Endothelial cell of hepatic sinusoid (primary cell): ENCODE results near the gene CTCF.

Source experiments
- in situ Hi-C: cut with HindIII; loops from 2 replicates; pipeline ENCODE4 v1.10.0; 2017; ENCODE audit warnings: low sequenced_read_pairs

The CTCF gene

GRCh38 chr16:67548265-67549126 lies 13.8 kb upstream of the CTCF start:
- in situ Hi-C loops, result no loop called here

- in situ Hi-C loops, result no loop called here
Observed at GRCh38 chr16:67549240-67549639, 13.1 kb upstream of the CTCF start.

GRCh38 chr16:67549936-67550335 lies 12.4 kb upstream of the CTCF start:
- in situ Hi-C loops, result no loop called here

DNA sequence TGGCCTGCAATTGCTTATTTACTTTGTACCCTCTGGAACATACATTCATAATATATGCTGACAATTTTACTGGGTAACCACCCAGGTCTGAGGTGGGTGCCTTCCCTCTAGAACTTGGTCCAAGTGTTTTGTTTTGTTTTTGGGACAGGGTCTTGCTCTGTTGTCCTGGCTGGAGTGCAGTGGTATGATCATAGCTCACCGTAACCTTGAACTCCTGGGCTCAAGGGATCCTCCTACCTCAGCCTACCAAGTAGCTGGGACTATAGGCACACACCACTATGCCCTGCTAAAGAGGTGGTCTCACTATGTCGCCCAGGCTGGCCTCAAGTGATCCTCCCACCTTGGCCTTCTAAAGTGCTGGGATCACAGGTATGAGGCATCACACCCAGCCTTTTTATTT lies 11.2 kb upstream of the CTCF start:
- in situ Hi-C loops, result no loop called here

- in situ Hi-C loops, result no loop called here
Observed at GRCh38 chr16:67551972-67552371, 10.4 kb upstream of the CTCF start.

GRCh38 chr16:67552476-67552875 lies 9.8 kb upstream of the CTCF start:
- in situ Hi-C loops, result no loop called here

DNA sequence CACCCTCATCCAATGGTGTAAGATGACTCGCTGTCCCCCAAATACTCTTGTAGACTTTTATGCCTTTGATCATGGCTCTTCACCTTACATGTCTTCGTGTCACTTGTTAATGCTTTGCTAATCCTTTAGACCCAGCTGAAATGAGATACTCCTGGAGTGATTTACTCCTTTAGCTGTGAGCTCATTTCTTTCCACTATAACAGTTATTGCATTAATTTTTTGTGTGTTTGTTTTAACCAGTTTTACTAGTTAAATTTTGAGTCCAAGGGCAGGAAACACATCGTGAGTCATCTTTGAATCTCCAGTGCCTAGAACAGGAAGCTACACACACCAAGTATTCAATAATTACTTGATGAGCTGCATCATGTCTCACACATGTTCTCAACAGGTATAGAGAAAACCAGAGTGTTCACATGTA lies 6.5 kb upstream of the CTCF start:
- in situ Hi-C loops, result no loop called here

DNA sequence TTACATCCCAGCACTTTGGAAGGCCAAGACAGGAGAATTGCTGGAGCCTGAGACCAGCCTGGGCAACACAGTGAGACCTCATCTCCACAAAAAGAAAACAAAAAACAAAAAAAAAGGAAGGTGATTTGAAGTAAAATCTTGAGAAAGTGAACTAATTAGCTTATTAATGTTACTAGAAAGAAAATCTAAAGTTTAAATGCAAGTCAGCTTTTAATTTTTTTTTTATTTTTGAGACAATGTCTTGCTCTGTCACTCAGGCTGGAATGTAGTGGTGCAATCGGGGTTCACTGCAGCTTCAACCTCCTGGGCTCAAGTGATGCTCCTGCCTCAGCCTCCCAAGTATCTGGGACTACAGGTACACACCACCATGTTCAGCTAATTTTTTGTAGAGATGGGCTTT lies 3.5 kb upstream of the CTCF start:
- in situ Hi-C loops, result no loop called here

GRCh38 chr16:67560827-67561342 lies 1.4 kb upstream of the CTCF start:
- in situ Hi-C loops, result no loop called here

- in situ Hi-C loops, result no loop called here
Observed at GRCh38 chr16:67561501-67561823, 864 bp upstream of the CTCF start.

- in situ Hi-C loops, result no loop called here
Observed at GRCh38 chr16:67561824-67562525, 351 bp upstream of the CTCF start.

- in situ Hi-C loops, result no loop called here
Observed at GRCh38 chr16:67562918-67563707, 787 bp downstream of the CTCF start.

- in situ Hi-C loops, result no loop called here
Observed at GRCh38 chr16:67563708-67564468, 1.6 kb downstream of the CTCF start.

GRCh38 chr16:67565470-67566100 lies 3.3 kb downstream of the CTCF start:
- in situ Hi-C loops, result no loop called here

DNA sequence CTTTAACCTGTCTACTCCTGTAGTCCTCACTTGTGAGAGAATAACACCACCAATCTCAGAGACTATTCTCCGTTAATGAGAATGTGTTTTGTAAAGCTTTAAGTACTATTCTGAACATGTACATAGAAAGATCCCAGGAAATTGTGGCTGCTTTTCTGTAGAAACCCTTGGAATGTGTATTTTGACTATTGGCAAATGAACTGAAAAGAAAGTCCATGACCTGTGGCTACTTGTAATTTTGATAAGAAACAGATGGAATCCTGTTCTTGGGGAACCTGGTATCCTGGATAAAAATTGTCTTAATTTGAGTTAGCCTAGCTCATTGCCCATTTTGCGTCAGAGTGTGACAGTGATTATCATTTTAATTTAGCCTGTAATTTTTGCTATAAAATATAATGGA lies 9.1 kb downstream of the CTCF start:
- in situ Hi-C loops, result no loop called here

DNA sequence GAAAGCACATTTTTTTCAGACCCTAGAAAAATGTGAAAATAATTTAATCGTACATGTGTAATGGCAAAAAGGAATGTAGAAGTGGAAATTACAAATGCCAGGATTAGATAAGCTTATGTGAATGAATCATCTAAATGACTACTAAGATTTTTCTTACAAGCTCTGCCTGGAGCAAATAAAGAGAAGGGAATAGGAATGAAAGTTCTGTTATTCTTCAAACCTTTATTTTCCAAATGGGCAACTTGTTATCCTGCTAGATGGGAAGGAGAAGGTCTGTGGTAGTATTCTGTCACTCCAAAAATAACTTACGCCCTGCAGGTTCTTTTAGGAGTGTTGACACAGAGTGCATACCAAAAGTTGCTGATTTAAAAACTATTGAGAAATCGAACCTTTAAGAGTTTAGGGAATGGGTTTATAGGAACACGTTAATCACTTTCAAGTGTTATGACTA lies 9.7 kb downstream of the CTCF start:
- in situ Hi-C loops, result no loop called here

DNA sequence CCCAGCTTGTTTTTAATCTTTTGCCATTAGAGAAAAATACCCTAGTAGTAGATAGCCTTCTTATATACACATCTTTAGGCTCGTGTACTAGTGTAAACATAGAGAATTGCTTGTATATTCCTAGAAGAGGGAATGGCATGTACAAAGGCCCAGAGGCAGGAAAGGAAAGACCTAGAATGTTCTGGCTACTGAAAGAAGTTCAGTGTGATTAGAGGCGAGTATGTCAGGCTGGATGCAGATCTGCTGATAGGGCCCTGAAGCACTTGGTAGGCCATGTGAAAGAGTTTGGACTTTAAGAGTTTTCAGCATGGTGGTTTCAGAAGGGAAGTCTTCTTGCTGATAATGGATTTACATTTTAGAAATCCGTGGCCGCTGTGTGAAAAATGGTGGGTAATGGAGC lies 17.4 kb downstream of the CTCF start:
- in situ Hi-C loops, result no loop called here

DNA sequence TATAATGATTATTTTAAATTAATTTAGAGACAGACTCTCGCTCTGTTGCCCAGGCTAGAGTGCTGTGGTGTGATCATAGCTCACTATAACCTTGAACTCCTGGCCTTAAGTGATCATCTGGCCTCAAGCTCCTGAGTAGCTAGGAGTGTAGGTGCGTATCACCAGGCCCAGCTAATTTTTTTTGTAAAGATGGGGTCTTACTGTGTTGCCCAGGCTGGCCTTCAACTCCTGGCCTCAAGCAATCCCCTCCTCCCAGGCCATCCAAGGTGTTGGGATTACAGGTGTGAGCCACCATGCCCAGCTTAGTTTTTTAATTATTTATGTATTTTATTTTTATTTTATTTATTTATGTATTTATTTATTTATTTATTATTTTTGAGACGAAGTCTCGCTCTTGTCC lies 17.9 kb downstream of the CTCF start:
- in situ Hi-C loops, result no loop called here

GRCh38 chr16:67593288-67593687 lies 31.0 kb downstream of the CTCF start:
- in situ Hi-C loops, result no loop called here

DNA sequence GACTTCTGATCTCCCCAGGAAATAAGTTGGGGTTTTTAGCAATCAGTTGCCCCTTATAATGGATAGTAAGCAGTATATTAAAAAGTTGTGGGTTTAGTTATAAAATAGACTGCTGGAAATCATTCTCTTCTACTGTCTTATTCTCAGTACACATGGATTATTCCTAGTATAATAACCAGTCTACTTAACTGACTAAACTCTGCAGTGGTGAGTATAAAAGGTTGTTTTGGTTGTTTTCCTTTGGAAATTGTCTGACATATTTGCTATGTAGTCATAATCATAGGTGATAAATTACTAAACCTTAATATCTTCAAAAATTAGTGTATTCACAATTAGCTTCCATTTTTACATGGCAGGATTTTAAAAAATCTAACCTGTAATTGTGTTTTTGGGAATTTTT lies 31.4 kb downstream of the CTCF start:
- in situ Hi-C loops, result no loop called here
